Uterus (tissue), 2 donors: ENCODE measurements around the gene SUGP1.

ENCODE experiments used
- CTCF ChIP-seq, 4 experiments: fragments of 200-600 bp in 2 of 4; fragments of 450-650 bp in 2 of 4; sonication (generic) in 2 of 4; IDR thresholded peaks; one replicate each; pipeline ENCODE4 v1.5.1; 2016 to 2019; ENCODE audit warnings: antibody characterized with exemption in 4 of 4, mild to moderate bottlenecking in 2 of 4, moderate library complexity in 1 of 4
- POLR2A ChIP-seq, 2 donors: fragments of 450-650 bp; IDR thresholded peaks; one replicate each; pipeline ENCODE4 v1.6.1; 2016; ENCODE audit warnings: antibody characterized with exemption in 2 of 2, mild to moderate bottlenecking in 1 of 2, moderate library complexity in 1 of 2

GRCh38 chr19:19250196-19250801 is 70.0 kb downstream of the SUGP1 start:
- TF ChIP-seq CTCF (IDR thresholded peaks at IDR 0.05) (no peak), POLR2A (IDR thresholded peaks at IDR 0.05) (no peak)
